ENCODE data around the gene TRAPPC14.

GRCh38 chr7:100166970-100167911, 8.7 kb upstream of the TRAPPC14 start:
- no peak for TF ChIP-seq ZNF565 (CRISPR knock-in tag; conservative IDR thresholded peaks at IDR 0.05; ENCODE audit: low read depth)
- TF ChIP-seq PATZ1 (CRISPR knock-in tag; IDR thresholded peaks at IDR 0.05; ENCODE audit: borderline replicate concordance), result no peak
- no peak for TF ChIP-seq TCF4 (CRISPR knock-in tag; IDR thresholded peaks at IDR 0.05; ENCODE audit: borderline replicate concordance)
- TF ChIP-seq CSRNP3 (CRISPR knock-in tag; IDR thresholded peaks at IDR 0.05), result no peak
- no peak for TF ChIP-seq ZFP3 (CRISPR knock-in tag; IDR thresholded peaks at IDR 0.05)
- TF ChIP-seq TOX (CRISPR knock-in tag; IDR thresholded peaks at IDR 0.05; ENCODE audit: borderline replicate concordance), result no peak
- TF ChIP-seq ZNF8 (CRISPR knock-in tag; IDR thresholded peaks at IDR 0.05), result no peak
- no peak for TF ChIP-seq ZFP30 (CRISPR knock-in tag; IDR thresholded peaks at IDR 0.05)
- no peak for TF ChIP-seq ARNTL (CRISPR knock-in tag; IDR thresholded peaks at IDR 0.05; ENCODE audit: borderline replicate concordance, low read depth)
- no peak for TF ChIP-seq PPARA (CRISPR knock-in tag; IDR thresholded peaks at IDR 0.05; ENCODE audit: borderline replicate concordance)
- TF ChIP-seq CREB5 (CRISPR knock-in tag; IDR thresholded peaks at IDR 0.05; ENCODE audit: low read depth), result no peak
- TF ChIP-seq SNAI2 (CRISPR knock-in tag; IDR thresholded peaks at IDR 0.05), result no peak

Data from SK-N-SH treated with all-trans-retinoic acid at 6 μM for 48 hours (cell line).